ENCODE data around the gene BBS9.
"Not testable (repeated sequence)": the region's sequence is repeated elsewhere in the genome, so short reads cannot be mapped to it uniquely, and the experiment has no call there.

Gene BBS9

DNA sequence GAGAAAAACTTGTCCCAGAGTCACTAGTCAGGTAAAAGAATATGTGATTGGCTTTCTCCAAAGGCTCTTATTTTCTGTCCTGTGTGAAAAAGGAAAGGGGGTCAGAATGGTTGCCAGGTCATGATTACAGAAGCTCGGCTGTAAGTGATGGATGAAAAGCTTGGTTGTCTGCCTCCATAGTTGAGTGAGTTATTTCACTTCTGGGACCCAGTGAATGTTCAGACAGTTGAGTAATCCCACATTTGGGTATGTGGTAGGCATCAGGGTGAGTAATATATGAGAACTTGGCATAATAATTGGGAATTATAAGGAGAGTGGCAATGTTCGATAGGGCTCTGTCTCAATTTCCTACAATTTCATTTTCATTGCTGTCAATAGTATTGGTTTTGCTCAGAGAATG lies 72.5 kb downstream of the BBS9 start:
- DNase-seq, result no peak

DNA sequence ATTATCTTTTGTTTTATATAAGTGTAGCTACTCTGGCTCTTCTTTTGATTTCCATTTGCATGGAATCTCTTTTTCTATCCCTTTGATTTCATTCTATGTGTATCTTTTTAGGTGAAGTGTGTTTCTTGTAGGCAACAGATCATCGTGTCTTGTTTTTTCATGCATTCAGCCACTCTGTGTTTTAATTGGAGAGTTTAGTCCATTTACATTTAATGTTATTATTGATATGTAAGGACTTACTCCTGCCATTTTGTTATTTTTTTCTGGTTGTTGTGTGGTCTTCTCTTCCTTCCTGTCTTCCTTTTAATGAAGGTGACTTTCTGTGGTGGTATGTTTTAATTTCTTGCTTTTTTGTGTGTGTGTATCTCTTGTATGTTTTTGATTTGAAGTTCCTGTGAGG lies 81.6 kb downstream of the BBS9 start:
- DNase-seq, result no peak

DNA sequence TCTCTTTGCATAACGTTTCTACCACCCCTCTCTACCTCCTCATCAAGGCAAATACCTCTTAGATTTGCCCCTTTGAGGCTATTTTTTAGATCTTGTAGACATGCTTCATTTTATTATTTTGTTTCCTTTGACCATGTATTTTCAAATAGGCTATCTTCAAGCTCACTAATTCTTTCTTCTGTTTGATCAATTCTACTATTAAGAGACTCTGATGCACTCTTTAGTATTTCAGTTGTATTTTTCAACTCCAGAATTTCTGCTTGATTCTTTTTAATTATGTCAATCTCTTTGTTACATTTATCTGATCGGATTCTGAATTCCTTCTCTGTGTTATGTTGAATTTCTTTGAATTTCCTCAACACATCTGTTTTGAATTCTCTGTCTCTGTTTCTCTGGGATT lies 82.8 kb downstream of the BBS9 start:
- DNase-seq, result no peak

DNA sequence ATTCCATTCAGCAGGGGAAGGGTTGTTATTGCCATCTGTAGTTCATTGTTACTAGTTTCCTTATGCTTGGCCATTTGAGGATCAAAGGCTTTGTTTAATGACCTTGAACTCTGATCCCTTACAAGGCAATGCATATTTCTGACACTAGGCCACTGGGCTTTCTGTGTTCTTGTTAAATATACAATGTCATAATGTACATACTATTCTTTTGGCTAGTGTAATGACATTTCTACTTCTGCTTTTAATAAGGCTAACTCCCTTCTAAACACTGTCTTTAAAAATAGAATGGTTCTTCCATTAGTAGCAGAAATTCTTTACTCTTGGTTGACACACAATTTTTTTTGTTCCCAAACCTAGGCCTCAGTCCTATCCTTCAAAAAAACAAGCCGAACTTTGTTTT lies 86.6 kb downstream of the BBS9 start:
- no peak for DNase-seq

DNA sequence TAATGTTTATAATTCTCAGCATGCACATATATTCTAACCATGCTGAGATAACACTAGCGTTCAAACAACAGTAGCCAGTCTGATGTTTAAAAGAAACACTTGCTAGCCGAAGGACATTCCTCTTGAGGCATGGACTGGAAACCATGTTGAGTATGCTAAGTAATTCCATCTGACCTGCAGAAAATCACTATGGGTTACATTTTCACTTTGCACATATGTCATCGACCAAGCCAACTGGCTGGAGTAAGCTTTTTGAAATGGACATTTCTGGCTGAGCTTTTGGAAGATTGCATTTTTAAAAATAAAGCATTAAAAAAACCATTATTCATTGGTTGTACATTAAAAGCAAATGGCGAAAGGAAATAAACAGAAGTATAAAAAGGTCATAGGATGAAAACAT lies 88.2 kb downstream of the BBS9 start:
- DNase-seq, result no peak

DNA sequence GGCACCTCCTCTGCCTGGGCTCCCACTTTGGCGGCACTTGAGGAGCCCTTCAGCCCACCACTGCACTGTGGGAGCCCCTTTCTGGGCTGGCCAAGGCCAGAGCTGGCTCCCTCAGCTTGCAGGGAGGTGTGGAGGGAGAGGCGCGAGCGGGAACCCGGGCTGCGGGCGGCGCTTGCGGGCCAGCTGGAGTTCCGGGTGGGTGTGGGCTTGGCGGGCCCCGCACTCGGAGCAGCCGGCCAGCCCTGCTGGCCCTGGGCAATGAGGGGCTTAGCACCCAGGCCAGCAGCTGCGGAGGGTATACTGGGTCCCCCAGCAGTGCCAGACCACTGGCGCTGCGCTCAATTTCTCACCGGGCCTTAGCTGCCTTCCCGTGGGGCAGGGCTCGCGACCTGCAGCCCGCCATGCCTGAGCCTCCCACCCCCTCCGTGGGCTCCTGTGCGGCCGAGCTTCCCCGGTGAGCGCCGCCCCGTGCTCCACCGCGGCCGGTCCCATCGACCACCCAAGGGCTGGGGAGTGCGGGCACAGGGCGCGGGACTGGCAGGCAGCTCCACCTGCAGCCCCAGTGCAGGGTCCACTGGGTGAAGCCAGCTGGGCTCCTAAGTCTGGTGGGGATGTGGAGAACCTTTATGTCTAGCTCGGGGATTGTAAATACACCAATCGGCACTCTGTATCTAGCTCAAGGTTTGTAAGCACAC lies 89.6 kb downstream of the BBS9 start:
- not testable (repeated sequence) for DNase-seq

DNA sequence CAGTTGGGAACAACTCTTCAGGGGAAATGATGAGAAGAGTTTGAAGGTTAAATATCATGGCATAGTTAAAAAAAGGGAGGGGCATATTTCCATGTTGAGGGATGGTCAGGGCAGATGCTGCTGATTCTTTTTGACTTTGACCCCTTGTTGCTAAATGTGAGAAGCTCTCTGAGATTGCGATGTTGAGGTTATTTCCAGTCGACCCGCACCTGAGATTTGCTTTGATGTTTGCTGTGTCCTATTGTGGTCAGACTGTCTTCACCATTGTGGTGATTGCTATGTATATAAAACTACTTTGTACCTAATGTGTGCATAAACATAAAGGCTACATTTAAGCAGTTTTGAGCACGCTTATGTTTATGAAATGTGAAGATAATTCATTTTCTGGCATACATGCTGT lies 90.9 kb downstream of the BBS9 start:
- no peak for DNase-seq

DNA sequence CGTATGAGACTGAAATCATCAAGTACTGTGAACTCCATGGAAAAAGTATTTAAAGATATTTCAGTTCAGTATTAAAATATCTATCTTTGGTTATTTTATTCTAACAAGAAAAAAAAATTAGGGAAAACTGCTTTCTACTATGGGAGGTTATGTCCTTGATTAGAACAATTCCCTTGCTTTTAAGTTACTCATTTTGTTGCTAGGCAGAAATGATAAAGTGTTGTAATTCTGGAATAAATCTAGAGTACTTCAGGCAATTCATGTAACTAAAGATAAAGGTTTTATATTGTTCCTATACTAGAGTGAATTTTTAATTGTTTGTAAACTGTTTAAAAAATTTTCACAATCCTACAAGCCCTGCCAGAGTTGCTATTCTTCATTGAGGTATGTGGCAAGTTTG lies 92.0 kb downstream of the BBS9 start:
- DNase-seq, result no peak

DNA sequence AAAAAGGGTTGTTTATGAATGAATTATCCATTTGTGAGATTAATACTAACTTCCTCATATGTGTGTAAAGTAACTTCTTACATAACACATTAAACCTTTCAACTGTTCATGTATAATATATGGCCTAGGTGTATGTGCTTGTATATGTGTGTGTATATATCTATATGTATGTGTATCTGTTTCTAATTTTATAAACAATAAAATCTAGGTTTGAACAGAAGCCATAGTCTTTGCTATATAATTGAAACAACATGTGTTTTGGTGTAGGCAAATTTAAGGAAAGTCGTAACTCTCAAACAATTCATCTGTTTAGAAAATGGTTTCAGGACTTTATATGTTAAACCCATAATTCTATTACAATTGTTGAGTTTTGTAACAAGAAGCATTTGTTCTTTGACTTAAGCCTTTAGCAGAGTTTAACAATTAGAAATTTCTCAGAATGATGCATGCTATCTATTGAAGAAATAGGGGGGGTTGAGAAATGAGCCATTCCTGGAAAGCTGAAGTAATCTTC lies 103.3 kb downstream of the BBS9 start:
- no peak for DNase-seq

DNA sequence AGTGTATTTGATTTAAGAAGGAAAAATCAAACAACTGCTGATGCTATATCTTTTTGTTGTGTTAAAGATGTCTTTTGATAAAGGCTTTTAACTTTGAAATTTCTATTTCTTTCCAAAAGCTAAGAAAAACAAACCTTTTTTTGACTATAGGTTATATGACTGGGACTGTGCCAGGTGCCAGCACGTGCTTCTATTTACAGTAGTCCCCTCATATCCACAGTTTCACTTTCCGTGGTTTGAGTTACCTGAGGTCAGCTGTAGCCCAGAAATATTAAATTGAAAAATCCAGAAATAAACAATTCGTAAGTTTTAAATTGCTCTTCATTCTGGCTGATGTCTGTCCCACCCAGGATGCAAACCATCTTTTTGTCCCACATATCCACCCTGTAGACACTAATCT lies 104.3 kb downstream of the BBS9 start:
- DNase-seq, result no peak

DNA sequence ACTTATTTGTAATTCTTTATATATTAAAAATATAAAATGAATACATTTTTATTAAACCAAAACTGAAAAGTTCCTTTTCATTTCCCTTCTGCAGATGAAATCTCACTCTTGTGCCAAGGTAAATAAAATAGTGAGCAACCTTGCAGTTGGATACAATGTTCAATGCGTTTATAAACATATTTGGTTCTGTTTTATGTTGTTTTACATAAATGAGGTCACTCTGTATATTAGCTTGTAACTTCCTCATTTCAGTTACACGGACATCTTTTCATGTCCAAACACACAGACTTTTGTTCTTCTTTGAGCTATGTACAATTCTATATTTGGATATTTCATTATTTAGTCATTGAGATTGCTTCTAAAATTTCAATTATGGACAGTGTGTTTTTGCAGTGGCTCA lies 107.7 kb downstream of the BBS9 start:
- no peak for DNase-seq

DNA sequence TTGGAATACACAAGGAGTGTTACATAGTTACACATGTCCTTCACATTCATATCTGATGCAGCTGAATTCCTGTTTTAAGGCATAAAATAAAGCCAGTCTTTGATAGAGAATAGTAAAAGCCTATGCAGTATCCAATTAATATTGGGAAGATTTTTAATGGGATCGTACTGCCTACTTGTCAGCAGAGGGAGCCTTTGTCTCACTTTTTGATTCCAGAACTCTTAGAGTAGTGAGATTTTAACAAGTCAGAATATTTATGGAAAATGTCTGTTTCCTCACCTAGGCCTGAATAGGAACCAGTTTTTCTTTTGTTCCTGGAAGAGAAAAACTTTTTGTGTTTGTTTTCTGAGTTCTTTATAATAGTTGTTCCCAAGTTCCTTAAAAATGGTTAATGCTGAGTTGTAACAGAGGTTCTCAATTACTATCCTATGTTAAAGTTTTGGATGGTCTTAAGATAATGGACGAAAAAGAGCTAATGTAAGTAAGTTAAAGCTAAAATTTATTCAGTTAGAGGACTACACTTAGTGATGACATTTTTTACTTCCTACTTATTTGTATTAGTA lies 114.0 kb downstream of the BBS9 start:
- DNase-seq, result no peak

DNA sequence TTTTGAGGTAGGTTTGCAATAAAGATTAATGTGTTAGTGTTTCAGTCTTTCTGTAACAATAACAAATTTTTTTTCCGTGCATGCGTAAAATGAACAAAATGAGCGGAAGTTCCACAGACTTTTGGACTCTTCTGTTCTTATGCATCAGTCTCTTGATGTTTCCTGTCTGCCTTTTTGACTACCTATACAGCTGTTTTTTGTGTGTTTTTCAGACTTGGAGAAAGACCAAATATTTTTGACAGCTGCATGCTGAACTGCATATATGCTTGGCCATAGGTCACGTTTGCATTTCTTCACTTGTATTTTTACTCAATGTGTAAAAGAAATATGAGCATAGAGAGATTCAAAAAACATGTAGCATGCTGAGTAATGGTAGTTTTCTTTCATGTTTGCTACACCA lies 119.3 kb downstream of the BBS9 start:
- no peak for DNase-seq

DNA sequence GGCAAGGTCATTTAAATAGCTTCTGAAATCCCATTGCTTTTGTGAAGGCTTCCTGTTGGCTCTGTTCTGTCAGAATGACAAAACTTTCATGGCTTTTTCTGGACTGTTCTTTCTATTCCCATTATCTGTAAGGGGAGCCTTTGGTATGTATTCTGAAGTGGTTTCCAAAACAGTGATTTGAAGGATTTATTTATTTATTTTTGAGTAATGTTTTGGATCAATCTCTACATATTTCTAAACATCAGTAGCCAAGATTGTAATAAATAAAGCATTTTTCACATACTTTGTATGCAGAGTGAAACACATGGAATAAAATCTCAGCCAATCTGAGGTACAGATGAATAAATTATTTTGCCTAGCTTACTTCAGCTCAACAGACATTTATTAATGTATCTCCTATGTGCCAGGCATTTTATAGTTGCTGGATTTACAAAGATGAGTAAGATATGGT lies 121.1 kb downstream of the BBS9 start:
- DNase-seq, result no peak

DNA sequence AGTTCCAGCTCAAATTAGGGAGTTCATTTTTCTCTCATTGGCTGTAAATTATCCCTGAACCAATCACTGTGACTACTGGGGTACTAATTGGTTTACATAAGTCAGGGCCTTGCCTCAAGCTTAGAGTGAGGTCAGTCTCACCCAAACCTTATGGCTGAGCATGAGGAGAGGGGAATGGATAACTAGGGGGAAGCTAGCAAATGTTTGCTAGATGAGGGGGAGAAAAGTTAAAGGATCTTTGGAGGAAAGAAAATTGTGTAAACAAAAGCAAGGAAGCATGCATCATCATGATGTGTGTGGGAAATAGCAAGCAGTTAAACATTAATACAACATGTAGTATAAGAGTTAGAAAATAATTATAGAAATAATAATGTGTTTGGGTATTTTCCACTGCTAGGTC lies 121.9 kb downstream of the BBS9 start:
- DNase-seq, result no peak

DNA sequence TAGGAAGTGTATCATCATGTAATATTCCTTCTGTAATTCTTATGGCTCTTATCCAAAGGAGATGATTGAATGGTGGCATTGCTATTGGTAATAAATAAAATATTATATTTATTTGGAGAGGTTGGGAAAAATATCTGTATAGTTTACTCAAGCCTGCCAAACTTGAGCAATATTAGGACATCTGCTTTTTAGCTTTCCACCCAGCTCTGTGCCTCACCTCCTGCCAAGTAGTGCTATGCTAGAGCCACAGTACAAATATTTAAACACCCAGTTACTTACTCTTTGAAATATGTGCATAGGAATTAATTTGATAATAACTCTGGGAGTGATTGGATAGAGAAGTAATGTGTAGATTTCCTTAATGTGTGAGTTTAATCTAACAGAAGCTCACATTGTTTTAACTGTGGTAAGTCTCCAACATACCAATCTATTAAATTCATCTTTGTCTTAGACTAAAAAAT lies 129.2 kb downstream of the BBS9 start:
- no peak for DNase-seq

DNA sequence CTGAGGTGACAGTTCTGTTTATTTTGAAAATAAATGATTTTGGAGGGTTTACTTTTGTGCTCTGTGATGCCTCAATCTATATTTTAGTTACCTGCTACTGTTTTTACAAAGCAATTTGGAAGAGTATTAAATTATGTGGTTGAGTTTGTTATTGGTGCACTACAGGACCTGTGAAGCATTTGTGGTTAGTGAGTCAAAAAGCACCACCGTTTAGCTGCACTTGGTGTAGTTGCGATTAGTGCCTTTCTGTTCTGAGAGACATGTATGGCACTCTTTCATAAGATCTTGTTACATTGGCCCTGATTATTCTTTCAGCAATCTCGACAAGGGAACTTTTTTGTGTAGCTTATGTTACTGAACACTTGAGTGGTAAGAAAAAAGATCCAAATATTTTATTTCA lies 132.2 kb downstream of the BBS9 start:
- no peak for DNase-seq

DNA sequence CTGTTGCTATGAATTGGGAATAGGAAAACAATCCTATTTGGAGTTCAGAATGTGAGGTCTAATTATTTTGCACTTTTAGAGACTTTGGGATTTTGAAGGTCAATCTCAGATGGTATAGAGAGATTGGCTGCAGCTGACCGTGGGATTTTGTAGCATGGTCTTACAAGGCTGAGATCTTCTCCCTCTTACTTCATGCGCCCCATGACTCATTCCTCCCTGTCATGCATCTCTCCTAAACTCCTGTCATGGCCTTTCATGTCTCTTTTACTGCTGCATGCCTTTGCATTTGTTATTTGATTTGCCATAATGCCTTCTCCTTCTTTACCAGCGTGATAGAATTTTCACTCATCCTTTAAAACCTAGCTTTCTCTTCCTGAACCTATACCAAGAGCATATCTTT lies 133.1 kb downstream of the BBS9 start:
- DNase-seq, result no peak

DNA sequence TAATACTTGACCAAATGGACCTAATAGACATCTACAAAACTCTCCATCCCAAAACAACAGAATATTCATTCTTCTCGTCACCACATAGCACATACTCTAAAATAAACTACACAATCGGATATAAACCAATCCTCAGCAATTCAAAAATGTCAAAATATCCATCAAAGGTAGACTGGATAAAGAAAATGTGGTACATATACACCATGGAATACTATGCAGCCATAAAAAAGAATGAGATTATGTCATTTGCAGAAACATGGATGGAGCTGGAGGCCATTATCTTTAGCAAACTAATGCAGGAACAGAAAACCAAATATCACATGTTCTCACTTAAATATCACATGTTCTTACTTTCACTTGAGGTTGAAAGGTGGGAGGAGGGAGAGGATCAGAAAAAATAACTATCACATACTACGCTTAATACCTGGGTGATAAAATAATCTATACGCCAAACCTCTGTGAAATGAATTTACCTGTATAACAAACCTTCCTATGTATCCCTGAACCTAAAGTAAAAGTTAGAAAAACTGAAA lies 142.5 kb downstream of the BBS9 start:
- not testable (repeated sequence) for DNase-seq

DNA sequence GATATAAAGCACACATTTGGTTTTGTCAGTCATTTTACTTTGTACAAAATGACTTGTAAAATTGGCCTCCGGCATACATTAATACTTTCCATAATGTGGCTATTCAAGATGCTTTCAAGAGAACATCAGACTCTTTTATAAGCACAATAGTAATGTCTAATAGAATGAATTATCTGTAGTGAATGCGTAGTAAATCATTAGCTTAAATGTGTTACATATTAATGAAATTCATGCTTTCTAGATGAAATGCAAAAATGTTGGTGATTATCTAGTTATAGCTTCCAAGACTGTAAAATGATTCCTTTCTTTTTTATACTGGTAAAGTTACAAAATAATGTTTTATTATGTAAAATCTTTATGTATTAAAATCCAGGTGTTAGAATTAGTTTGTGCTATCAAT lies 144.0 kb downstream of the BBS9 start:
- DNase-seq, result no peak

DNA sequence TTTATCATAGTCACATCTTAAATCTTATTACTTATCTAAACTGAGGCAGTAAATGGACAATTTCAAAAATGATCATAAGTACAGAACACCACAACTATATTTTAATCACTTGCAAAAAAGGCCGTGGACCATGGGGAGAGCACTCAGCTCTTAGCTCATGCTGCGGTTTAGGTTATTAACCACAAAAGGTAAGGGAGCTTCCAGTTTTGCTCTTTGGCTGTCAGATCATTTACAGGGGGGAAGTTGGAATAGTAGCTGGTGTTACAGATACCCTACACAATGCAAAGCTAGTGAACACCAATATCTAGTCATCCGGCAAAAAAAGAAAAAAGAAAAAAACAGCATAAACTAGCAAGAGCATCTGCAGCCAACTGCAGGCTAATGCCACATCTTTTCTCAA lies 147.0 kb downstream of the BBS9 start:
- DNase-seq, result no peak

DNA sequence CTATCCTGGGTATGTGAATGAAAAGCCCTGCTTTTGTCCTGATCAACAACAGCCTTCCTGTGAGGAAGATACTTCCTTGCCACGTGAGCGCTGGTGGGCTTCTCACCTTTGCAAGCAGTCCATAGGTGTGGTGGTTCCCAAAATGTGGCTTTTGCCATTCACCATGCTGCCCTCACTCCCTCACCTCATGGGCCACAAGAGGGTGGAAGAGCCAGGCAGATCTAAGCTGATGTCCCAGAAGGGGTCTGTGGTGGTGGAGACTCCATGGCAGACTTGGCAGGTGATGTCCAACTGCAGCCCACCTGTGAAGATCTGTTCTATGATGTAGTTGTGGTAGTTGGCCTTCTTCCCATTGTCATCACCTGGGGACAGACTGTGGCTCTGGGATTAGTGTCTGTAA lies 147.4 kb downstream of the BBS9 start:
- no peak for DNase-seq

DNA sequence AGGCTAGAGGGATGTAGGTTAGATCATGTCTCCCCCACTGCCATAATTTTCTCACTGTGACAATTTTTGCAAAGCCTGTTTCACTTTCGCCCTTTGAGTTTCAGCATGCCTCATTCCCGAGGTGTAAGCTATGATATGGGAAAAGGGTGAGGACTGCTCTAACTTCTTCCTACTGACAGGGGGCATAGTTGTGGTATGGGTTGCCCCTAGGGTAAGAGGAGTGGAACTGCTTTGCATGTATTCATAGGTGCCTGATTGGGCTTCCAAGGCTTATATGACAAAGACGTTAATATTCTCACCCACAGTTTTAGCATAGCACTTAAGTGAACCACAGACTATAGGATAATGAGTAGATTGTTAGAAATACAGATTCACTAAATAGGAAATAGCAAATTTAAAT lies 148.7 kb downstream of the BBS9 start:
- no peak for DNase-seq

DNA sequence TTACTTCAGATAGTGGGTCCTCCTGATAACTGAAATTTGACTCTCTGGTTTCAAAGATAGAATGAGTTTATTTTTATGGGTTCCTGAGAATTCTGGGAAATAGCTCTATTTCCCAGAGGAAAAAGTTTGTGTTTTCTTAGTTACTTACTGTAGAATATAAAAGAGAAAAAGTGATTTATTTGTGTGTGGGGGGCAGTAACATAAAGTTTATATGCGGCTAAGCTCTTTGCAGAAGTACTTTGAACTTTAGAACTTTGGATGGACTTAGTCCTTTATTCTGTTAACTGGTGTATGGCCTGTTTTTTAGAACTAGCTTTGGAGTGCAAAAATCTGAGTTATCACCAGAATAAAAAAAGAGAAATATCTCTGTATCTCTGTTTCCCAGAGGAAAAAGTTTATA lies 157.1 kb downstream of the BBS9 start:
- DNase-seq, result no peak

DNA sequence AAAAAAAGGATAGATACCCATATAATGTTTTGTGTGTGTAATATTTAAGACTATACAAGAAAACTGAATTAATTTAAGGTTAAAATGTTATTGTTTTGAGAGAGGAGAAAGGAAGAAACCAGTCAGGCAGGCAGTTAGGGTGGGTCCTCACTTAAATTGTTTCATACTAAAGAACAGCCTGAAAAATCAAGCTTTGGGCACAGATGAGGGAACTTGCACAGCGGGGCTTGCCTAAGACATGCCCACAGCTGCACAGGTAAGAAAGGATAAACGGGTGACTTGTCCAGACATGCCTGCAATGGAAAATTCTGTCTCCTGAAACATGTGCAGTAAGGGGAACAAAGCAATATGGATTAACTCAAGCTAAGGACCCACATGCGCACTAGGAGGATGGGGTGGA lies 158.4 kb downstream of the BBS9 start:
- DNase-seq, result no peak
